Stimulated activated CD8-positive, alpha-beta memory T cell treated with anti-CD3 and anti-CD28 coated beads, Interleukin-12 subunit alpha, Interleukin-12 subunit beta, amount 100 ng/mL, for 4 hours (primary cell): ENCODE results near the gene ADGRL3.
"Not testable (repeated sequence)": the region's sequence is repeated elsewhere in the genome, so short reads cannot be mapped to it uniquely, and the experiment has no call there.

ENCODE experiments used
- DNase-seq: peaks from one replicate; pipeline ENCODE4 v3.0.0-alpha.2; 2020; ENCODE audit warnings: low read depth

The ADGRL3 gene

GRCh38 chr4:61756937-61757336 lies 556.8 kb downstream of the ADGRL3 start:
- DNase-seq = not testable (repeated sequence)

DNA sequence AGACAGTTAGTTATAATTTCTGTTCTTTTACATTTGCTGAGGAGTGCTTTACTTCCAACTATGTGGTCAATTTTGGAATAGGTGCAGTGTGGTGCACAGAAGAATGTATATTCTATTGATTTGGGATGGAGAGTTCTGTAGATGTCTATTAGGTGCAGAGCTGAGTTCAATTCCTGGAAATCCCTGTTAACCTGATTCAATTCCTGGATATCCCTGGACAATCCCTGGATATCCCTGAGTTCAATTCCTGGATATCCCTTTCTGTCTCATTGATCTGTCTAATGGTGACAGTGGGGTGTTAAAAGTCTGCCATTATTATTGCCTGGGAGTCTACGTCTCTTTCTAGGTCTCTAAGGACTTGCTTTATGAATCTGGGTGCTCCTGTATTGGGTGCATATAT lies 557.9 kb downstream of the ADGRL3 start:
- not testable (repeated sequence) for DNase-seq

DNA sequence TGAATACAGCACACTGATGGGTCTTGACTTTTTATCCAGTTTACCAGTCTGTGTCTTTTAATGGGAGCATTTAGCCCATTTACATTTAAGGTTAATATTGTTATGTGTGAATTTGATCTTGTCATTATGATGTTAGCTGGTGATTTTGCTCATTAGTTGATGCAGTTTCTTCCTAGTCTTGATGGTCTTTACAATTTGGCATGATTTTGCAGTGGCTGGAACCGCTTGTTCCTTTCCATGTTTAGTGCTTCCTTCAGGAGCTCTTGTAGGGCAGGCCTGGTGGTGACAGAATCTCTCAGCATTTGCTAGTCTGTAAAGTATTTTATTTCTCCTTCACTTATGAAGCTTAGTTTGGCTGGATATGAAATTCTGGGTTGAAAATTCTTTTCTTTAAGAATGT lies 558.5 kb downstream of the ADGRL3 start:
- DNase-seq = not testable (repeated sequence)

DNA sequence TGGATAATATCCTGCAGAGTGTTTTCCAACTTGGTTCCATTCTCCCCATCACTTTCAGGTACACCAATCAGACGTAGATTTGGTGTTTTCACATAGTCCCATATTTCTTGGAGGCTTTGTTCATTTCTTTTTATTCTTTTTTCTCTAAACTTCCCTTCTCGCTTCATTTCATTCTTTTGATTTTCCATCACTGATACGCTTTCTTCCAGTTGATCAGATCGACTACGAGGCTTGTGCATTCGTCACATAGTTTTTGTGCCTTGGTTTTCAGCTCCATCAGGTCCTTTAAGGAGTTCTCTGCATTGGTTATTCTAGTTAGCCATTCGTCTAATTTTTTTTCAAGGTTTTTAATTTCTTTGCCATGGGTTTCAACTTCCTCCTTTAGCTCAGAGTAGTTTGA lies 559.1 kb downstream of the ADGRL3 start:
- not testable (repeated sequence) for DNase-seq

DNA sequence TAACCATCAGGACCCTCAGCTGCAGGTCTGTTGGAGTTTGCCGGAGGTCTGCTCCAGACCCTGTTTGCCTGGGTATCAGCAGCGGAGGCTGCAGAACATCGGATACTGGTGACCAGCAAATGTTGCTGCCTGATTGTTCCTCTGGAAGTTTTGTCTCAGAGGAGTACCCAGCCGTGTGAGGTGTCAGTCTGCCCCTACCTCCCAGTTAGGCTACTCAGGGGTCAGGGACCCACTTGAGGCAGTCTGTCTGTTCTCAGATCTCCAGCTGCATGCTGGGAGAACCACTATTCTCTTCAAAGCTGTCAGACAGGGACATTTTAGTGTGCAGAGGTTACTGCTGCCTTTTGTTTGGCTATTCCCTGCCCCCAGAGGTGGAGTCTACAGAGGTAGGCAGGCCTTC lies 559.8 kb downstream of the ADGRL3 start:
- DNase-seq = not testable (repeated sequence)

DNA sequence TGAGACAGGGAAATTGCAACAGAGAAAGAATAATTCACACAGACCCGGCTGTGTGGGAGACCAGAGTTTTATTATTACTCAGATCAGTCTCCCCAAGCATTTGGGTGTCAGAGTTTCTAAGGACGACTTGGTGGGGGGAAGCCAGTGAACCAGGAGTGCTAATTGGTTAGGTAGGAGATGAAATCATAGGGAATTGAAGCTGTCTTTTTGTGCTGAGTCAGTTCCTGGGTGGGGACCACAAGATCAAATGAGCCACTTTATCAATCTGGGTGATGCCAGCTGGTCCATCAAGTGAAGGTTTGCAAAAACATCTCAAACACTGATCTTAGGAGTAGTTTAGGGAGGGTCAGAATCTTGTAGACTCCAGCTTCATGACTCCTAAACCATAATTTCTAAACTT lies 560.7 kb downstream of the ADGRL3 start:
- DNase-seq = no peak

GRCh38 chr4:61762722-61763627 lies 562.8 kb downstream of the ADGRL3 start:
- DNase-seq = no peak

DNA sequence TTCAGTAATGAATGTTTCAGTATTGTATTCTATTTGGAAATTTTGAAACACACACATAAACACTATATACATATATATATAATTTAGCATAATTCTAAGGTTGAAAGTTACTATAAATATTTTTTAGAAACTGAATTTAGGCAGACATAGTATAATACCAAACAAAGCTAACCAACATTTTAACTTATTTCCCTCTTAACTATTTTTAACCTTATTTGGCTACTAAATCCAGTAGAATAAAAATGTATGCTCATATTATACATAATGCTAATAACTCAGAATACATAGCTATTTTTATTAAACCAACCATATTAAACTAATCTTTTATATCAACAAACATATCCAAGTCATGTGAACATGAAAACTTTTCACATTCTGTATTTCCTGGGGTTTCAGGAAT lies 563.6 kb downstream of the ADGRL3 start:
- no peak for DNase-seq

DNA sequence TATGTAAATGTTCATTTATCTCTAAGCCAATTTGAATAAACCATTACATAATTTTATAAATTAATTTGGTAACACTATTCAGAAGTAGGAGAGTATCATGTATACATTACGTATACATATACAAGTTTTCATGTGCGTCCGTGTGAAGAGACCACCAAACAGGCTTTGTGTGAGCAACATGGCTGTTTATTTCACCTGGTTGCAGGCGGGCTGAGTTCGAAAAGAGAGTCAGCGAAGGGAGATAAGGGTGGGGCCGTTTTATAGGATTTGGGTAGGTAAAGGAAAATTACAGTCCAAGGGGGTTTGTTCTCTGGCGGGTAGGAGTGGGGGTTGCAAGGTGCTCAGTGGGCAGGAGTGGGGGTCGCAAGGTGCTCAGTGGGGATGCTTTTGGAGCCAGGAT lies 564.0 kb downstream of the ADGRL3 start:
- DNase-seq = not testable (repeated sequence)

DNA sequence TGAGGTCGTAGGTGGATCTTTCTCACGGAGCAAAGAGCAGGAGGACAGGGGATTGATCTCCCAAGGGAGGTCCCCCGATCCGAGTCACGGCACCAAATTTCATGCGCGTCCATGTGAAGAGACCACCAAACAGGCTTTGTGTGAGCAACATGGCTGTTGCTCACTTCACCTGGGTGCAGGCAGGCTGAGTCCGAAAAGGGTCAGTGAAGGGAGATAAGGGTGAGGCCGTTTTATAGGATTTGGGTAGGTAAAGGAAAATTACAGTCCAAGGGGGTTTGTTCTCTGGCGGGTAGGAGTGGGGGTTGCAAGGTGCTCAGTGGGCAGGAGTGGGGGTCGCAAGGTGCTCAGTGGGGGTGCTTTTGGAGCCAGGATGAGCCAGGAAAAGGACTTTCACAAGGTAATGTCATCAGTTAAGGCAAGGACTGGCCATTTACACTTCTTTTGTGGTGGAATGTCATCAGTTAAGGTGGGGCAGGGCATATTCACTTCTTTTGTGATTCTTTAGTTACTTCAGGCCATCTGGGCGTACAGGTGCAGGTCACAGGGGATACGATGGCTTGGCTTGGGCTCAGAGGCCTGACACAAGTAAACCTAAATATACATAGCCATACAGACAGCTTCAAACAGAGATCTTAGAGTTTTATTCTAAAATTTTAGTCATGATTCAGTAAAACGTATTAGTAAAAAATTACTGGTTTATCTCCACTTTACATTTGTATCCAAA lies 569.5 kb downstream of the ADGRL3 start:
- not testable (repeated sequence) for DNase-seq

DNA sequence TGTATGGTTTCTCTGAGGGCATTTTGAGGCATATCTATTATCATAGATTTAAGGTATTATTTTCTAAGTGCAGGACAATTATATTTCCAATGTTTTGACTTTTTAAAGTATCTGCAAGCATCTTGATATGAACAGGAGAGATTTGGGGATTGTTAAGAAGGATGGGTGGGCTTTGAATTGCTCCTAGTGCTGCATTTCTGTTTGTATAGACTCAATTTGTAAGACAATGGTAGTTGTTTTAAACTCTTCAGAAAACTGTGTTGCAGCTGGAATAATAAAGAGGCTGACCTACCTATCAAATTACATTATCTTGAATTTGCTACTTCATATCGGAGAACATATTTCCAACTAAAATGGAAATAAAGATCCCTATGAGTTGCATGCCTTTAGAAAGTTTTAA lies 570.3 kb downstream of the ADGRL3 start:
- no peak for DNase-seq

DNA sequence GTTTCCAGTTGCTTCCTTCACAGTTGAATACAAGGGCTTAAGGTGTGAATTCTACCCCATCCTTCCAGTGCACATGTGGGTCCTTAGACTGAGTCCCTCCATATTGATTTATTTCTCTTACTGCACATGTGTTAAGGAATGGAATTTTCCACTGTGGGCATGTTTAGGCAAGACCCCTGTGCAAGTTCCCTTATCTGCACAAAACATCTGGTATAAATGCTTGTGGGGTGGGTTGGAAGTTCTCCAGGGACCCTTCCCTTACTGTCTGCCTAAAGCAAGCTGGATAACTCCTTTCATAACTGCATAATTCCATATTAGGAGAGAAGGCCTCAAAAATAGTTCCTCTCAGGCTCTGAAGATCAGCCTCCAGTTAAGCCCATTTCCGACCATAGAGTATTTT lies 570.9 kb downstream of the ADGRL3 start:
- DNase-seq = no peak

GRCh38 chr4:61772126-61772525 lies 572.0 kb downstream of the ADGRL3 start:
- DNase-seq = no peak

GRCh38 chr4:61773655-61774245 lies 573.6 kb downstream of the ADGRL3 start:
- no peak for DNase-seq

DNA sequence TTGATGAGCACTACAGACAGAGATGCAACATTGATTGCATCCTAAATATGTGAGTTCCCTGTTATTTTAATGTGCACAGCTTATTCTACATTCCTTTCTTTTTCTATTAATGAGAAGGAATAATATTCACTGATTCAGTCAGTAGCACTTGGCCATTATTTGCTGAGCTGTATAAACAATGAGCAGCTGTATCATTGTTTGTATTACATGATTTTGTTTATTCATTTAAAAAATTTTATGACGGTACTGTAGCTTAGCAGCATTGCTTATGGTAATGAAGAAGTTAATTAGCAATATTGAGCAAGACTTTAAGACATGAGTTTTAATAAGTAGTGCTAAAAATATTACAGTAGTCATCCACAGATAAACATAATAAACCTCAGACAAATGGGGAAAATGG lies 582.0 kb downstream of the ADGRL3 start:
- no peak for DNase-seq

DNA sequence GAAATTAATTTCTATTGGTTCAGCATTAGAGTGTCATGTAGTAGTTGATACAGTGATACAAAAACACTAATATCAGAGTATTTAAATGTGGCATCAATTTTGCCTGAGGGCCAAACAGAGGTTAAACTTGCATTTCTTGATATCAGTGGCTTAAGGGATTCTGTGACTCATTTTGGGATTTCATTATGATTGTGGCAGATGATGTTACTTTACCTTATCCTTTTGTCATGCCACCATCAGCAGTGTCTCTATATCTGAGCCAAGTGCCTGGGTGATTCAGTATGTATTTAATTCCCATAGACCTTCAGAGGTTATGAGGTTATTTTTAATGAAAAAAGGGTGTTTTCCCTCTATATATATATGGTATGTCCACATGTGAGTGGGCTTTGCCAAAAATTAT lies 582.9 kb downstream of the ADGRL3 start:
- DNase-seq = no peak

DNA sequence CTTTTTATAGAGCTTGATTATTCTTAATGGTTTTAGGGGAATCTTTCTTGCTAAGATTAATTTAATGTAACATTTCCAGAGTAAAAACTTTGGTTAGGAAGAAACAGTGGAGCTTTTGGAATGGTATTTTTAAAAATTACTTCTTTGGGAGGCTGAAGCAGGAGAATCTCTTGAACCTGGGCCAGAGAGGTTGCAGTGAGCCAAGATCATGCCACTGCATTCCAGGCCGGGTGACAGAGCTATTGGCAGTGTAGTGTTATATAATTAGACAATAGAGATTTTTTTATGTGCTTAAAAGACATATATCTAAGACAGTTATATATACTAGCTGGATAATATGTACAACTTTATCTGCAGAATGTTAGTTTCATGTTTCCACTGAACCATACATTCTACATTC lies 585.6 kb downstream of the ADGRL3 start:
- no peak for DNase-seq

DNA sequence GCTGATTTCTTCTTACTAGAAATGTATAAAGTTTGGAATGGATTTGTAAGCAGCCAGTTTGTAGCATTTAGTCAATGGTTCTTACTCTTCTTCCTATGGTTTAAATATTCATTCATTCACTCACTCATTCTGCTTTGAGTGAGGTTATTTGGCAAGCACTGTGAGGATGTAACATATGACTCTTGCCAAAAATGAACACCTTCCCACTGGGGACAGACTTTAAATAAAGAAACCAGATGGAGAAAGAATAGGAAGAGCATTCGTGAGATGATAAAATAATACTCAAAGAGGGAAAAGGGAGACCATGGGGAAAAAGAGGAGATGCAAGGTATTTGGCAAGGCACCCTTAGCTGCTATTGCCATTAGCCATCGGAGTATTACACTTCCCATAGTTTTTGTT lies 586.1 kb downstream of the ADGRL3 start:
- DNase-seq = no peak

DNA sequence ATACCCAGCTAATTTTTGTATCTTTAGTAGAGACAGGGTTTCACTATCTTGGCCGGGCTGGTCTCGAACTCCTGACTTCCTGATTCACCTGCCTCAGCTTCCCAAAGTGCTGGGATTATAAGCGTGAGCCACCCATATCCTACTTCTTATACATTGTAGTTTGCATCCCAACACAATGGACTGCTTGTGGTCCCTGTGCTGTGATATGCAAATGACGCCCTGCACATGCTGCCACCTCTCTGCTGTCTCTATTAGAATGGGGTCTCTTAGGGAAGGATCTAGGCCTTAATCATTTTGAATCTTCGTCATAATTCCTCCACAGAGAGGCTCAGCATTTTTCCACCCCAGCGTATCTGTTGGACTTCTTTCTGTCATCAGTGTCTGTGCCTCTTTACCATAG lies 595.9 kb downstream of the ADGRL3 start:
- no peak for DNase-seq

DNA sequence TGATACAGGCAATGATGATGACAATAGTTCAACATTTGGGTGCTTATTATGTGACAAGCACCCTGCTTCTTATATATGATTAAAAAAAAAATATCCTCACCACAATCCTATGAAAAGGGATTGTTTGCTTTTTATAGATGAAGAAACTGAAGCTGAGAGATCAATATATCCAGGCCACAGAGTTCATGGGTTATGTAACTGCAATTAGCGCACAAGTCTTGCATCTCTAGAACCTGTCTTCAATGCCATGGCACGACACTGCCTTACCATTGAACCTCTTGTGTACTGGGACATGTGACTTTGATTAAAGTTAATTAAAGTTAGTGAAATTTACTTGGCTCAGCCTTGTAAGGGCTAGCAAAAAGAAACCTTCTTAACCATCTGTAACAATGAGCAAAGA lies 599.7 kb downstream of the ADGRL3 start:
- DNase-seq = no peak

DNA sequence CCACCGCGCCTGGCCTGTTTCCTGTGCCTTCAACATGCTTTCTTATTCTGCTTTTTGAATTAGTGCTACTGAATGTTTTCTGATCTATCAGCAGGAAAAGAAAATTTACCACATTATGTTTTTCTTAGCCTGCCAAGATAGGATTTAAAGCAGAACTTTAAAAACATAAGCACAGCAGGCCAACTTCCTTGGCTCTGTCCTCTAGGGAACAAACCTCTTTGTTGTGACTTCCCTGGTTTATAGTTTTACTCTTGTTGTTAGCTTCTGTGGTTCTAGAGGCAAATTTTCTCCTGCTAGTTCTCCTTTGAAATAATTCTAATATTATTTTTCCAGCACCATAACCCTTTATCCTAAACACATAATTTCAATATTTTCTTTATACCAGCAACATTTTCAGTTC lies 605.1 kb downstream of the ADGRL3 start:
- DNase-seq = no peak

DNA sequence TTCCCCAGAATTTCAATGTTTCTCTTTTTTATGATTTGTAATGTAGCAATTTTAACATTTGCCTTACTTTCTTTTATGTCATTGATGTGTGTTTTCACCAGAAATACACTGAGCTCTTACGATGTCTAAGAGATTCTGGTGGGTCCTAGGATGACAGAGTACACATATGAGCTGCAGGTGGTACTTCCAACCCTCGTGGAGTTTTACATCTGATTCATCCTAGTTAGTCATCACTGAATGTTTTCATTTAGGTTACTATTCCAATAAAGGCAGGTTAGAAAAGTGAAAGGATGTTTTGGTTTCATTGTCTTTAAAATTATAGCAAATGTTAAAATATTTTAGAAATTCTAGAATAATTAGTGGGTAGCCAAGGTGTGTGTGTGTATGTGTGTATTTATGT lies 605.9 kb downstream of the ADGRL3 start:
- DNase-seq = no peak

- no peak for DNase-seq
These were observed 612.0 kb downstream of the ADGRL3 start for GRCh38 chr4:61812171-61812570.
